GM19468 (cell line): ENCODE results near the gene EPS8L3.
"Not testable (repeated sequence)": the region's sequence is repeated elsewhere in the genome, so short reads cannot be mapped to it uniquely, and the experiment has no call there.

ENCODE experiments used
- ATAC-seq: cut with Tn5 transposase; IDR thresholded peaks from one replicate; pipeline ENCODE4 v1.9.1; 2021; ENCODE audit warnings: mild to moderate bottlenecking, moderate library complexity, moderate number of reproducible peaks; ENCODE audit not compliant: unreplicated experiment; ENCODE audit errors: extremely low read depth

The EPS8L3 gene

DNA sequence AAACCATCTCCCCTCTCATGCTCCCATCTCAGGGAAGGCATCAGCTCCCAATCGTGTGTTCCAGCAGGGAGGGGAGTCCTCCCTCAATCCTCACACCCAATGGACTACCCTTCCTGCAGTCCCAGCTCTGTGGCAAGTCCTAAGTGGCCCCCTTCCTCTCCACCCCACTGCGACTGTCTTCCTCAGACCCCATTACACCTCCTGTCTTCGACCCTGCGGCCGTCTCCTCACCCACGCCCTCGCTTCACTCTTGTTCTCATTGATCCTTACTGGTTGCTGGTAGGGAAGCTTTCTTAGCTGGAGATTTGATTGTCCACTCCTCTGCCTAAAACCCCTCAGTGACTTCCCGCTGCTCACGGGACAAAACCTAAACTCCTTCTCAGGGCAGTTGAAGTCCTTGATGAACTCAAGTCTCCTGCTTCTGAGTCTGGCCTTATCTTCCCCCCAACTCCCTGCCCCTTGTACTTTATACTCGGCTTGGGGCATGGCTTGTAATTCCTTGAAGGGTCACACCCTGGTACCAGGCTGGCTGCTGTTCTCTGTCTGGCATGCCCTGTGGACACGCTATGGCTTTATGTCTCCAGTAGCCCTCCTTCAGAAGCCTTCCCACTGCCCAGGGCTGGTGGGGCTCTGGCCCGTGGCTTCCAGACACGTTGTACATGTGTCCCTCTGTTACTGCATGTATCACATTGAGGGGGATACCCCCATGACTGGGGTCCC lies 2.3 kb upstream of the EPS8L3 start:
- ATAC-seq: no peak

GRCh38 chr1:109765483-109765815 lies 1.7 kb upstream of the EPS8L3 start:
- ATAC-seq: no peak

DNA sequence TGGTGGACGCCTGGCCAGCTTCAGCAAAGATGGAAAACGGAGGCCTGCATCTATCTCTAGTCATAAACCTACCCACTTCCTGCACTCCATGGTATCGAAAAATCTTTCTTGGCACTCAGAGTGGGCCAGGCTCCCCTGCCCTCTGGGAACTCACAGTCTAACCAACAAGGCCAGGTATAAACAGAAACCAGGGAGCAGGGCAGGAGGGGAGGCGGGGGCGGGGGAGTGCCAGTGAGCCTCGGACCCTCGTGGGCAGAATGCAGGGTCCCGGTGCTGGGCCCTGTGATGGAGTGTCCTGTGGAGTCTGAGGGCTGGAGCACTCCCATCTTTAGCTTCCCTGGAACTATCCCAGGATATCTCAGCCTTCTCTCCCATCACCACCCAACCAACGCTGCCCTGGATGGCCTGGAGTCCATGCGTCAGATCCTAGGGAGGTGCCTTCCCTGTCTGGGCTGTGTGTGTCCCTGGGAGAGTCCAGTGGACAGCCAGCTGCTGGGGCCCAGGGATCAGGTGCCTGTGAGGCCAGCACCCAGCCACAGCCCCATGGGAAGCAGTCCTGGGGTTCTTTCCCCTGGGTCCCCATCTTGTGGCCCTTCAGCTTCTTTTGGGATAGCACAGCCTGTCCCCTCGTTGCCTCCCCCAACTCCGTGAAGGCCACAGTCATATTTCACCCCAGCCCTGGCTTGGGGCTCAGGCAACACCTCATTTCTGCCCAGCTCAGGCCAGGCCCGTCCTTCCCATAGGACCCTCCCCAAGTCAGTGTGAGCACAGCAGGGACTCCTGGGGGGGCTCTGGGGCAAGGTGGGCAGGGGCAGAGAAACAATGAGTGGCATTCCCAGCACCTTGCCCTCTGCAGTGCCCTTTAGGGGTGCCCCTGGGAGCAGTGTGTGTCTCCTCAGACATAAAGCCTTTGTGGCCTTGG lies 1.1 kb upstream of the EPS8L3 start:
- no peak for ATAC-seq

DNA sequence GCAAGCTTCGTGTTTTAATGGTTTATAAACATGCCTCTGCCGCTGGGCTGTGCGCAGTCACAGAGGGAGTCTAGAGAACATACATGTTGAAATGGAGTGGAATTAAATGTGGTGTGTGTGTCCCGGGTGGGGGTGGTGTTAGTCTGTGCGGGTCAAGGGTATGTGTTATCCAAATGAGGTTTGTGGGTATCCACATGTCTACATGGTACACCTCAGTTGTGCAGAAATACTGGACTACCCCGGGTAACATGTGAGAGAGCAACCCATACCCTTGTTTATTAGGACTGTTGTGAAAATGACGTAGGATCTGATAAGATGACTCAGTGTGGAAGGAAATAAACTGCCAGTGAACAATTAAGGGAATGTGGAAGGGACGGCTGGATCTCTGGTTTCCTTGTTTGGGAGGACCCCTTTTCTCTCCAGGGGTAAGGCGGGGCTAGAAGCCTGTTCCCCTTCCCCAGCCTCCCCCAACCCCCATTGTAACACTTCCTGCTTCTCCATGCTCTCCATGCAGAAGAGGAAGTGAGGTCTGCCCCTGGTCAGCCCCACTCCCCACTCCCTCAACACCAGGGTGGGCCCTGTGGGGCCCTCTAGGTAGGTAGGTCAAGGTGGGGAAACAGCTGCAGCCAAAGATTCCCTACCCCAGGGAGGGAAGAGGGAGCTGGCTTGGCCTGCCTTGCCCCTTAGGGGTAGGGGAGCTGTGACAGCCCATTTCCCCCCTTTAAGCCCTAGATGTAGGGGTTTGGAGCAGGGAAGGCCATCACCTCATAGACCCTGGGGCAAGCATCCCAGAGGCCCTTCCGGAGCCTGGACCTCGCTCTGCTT lies 690 bp downstream of the EPS8L3 start:
- no peak for ATAC-seq

DNA sequence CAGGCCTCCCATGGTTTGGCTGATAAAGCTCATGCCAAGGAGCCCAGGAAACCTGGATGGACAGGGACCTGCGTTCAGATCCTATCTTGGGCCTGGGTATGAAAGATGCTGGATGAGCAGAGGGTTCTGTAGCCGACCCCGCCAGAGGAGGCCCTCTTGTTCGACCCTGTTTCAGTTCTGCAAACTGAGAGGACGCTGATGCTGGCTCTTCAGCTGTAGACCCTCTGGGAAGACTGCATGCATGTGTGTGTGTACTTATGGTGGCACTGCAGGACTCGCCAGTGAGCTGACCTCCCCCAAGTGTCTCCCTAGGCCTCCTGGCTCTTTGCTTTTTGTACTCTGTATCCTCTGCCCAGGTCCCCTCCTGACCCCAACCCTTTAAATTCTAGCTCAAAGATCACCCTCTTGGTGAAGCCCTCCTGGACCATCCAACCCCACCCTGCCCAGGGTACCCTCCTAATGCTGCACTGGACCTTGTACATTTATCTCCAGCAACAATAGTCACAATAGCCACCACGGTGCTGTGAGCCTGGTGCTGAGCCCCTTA lies 1.6 kb downstream of the EPS8L3 start:
- no peak for ATAC-seq

DNA sequence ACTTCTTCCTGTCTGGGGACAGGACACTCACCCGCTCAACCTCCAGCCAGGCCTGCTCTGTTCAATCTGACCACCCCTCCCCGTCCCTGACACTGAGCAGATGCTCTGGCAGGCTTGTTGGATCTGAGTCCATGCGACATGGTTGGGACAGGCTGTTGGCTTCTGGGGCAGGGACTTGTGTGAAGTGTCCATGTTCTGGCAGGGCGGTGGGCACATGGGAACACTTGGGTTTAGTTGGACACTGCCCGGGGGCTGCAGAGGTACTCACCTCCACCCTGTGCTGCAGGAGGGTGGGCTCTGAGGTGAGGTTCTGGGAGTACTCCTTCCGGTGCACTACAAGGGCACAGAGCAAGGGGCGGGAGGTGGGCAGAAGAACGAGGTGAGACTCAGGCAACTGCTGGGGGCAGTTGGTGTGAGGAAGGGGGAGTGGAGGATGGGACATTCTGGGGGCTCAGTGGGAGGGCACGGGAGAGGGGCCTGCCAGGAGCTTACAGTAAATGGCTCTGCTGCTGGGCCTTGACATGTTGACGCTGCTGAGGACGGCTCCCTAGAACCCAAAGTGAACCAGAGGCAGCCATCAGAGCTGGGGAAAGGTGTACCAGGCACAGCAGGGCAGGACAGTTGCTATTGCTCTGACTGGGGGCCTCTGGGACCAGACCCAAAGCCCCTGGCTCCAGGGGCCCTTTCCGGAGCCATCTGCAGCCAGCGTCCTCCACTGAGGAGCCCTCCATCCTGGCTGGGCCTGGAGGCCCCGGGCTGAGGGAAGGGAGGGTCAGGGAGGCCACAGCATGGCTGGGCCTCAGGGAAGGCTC lies 2.3 kb downstream of the EPS8L3 start:
- ATAC-seq: no peak

DNA sequence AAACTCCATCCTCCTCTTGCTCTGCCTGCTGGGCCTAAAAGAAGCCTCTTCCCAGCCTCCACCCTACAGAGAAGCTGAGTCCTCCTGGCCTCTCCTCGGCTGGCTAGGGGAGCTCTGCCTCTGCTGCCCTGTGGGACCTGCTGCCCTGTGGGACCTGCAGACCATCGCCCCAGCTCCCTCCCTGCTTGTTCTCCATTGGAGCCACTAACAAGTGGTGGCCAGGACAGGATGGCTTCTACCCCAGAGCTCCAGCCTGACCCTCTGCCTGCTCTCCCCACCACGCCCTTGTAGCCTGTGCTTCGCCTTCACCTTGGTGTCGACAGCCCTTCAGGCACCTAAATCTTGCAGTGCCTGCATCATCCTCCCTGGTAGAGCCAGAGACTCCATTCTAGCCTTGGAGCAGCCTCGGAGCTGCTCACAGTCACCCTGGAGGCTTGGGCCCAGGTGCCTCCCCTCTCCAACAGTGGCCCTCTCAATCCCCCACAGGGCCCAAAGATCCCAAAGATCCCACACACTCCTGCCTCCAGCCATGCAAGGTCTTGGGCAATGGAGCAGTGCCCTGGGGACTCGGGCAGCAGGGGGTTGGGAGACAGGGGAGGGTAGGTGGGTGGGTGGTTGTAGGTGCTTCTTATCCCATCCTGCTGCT lies 3.0 kb downstream of the EPS8L3 start:
- ATAC-seq: no peak

DNA sequence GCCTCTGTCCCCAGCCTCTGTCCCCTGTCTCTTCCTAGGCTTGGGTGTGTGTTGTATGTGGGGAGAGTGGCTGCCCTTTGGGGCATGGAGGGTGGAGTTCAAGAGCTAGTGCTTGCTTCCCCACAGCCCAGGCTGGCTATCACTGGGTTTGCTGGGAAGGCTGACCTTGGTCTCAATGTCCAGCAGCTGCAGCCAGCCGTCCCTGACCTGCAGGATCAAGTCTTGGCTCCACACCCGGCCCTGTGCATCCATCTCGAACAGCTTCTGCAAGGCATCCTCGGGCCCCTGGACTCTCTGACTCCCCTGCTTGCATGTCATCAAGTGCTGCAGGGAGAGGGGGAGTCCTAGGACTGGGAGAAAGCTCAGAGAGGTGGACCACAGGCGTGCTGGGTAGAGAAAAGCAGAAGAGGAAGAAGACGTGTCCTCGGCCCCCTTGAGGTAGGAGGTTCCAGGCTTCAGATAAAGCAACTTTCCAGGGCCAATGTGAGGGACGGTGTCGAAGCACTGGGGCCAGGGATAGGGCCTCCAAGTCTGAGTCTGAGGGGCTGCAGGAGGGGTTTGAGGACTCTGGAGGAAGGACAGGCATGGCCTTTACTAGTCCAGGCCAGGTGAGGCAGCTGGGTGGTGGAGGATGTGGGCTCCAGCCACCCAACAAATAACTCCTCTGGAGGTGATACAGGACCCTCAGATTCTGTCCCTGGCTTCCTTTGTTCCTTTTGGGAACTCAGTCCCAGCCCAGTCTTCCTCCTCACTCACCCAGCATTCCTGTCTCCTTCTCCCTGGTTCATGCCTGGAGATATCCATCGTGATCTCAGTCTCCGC lies 4.0 kb downstream of the EPS8L3 start:
- ATAC-seq: no peak

DNA sequence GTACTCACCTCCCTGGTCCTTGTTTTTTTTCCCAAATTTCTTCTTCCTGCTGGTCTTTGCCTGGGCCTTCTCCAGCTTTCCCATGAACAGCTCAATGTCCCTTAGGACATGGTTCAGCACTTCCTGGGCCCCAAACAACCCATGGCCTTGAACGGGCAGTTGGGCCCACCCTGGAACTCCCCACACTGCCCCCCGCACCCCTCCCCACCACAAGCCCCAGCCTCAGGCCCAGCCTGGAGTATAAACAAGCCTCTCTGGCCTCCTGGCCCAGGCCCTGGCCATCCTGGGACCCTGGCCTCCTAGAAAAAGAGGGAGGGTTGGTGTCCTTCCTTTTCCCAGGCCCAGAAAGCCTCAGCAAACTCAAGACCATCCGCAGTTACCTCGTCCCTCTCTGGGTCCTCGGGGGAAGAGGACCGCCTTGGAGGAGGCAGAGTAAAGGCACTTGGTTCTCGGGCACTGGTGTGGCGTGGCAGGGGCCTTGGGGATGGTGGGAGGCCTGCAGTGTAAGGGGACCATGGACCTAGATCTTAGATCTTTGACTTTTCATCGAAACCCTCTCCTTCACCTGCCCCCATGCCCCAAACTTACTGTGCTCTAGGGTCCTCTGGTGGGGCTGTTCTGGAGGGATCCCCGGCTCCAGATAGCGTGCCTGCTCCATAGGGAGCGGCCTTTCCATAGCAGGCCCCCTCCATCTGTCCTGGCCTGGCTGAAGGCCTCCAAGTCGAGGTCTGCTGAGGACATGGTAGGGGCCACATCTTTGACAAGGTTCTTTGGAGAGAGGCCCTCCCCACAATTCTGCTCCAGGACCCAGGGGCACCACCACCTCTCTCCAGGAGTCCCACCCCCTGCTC lies 5.6 kb downstream of the EPS8L3 start:
- no peak for ATAC-seq

- no peak for ATAC-seq
Measured at GRCh38 chr1:109756848-109757521, 6.7 kb downstream of the EPS8L3 start.

DNA sequence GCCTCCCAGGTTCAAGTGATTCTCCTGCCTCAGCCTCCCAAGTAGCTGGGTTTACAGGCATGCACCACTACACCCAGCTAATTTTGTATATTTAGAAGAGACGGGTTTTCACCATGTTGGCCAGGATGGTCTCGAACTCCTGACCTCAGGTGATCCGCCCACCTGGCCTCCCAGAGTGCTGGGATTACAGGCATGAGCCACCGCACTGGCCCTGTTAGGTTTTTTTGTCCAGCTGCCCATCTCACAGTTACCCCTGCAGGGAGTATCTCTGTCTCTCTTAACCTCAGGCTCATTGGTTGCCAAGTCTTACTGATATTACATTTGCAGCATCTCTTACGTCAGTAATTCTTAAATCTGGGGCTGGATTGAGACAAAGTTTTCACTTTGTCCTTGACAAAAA lies 7.4 kb downstream of the EPS8L3 start:
- not testable (repeated sequence) for ATAC-seq

GRCh38 chr1:109754738-109755137 lies 9.0 kb downstream of the EPS8L3 start:
- ATAC-seq: no peak

DNA sequence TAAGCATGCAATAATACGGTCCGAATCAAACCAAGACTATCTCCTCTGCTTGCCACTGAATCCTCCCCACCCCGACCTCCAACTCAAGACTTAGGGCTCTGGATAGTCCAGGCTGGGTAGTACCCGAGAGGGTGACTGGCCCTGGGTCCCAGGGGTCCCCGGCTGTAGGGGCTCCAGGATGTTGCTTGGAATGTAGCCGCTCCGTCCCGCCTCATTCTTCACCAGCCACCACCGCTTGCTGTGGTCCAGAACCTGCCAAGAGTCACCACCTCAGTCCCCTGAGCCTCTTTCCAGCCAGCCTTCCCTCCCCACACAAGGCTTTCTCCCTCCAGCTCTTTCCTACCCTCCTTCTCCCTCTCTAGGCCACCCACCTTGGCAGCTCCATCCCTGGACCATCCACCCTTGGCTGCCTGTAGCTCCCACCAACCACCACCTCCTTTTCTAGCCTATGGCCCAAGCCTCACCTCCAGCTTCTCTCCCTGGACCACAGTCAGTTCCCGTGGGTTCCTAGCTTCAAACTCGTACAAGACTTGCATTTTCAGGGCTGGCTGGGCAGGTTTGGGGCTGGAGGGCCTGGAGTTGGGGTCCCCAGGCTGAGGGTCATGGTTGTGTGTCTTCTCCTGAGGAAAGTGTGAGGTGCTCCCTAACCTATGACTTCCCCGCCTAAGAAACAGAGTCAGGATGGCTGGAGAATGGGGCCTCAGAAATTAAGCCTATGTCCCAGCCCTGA lies 12.0 kb downstream of the EPS8L3 start:
- no peak for ATAC-seq

DNA sequence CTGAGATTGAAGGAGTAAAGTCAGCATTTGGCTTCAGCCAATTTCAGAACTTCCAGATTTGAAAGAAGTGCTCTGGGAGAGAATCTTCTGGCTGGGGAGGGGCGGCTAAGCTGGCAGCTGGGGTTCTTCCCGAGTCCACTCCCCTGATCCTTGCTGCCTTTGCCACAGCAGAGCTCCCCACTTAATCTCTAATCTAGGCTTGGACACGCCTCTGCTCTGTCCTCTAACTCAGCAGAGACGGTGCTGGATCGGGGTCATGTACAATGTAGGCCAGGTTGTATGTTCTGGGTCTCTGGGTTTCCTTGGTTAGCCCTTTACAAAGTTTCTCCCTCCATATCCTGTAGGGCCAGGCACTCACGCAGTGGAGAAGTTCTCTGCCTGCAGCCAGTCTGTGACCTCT lies 12.8 kb downstream of the EPS8L3 start:
- ATAC-seq: no peak

DNA sequence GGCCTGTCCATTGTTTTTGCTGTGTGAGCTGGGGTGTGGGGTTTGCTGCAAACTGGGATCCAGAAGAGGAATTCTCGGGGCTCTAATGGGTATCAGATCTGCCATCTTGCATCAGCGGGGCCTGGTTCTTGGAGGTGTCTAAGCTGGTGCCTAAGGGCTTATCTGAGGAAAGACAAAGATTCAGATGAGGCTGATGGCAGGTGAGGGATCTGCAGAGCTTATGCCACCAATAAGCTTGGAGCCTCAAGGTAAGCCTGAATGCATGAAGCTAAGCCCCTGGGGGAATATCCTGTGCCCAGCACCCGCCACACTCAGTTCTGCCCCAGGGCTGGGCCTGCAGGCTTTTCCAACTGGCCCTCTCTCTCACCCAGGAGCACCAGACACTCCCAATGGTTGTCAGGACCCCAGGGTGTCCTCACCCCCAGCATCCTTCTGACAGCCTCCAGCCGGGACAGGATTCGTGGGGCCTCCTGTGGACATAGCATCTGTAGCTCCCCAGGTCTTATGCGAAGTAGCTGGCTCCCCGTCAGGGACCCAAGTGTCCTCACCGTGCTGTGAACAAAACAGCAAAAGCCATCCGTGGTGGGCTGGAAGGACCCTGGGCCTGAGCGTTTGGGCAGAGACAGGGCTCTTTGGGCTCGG lies 13.4 kb downstream of the EPS8L3 start:
- no peak for ATAC-seq

DNA sequence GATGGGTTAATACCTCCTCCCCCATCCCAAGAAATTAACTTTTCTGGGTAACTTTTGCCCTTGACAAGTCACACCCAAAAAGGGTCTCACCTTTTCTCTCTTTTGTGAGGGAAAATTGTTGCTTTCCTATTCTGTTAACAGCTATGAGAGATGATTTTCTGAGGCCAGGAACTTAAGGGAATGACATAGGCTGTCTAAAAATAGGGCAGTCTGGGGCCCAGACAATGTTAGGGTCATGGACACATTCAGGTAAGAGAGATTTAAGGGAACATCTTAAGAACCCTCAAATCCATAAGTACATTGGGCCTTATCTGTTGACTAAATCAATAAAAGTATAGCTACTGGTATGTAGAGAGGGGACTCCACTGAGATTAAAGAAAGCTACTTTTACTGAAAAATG lies 14.5 kb downstream of the EPS8L3 start:
- ATAC-seq: no peak
